Stimulated activated naive CD8-positive, alpha-beta T cell treated with anti-CD3 and anti-CD28 coated beads, Interleukin-15, amount 100 ng/mL, for 72 hours (primary cell): Measurements from ENCODE around the gene KRT3.

ENCODE experiments used
- ATAC-seq: fragments of 150-1000 bp; cut with Tn5 transposase; 2 replicates; pipeline ENCODE4 v1.10.0; 2021; ENCODE audit warnings: mild to moderate bottlenecking, moderate library complexity
- DNase-seq, 2 donors: peaks; one replicate each; pipeline ENCODE4 v3.0.0; 2021 to 2022
- H3K27ac Mint-ChIP-seq, 2 donors: one replicate each; pipeline ENCODE4 v1.8.0; 2022; ENCODE audit warnings: mild to moderate bottlenecking in 2 of 2, mixed read lengths in 2 of 2, moderate library complexity in 2 of 2
- H3K27me3 Mint-ChIP-seq: one replicate; pipeline ENCODE4 v1.8.0; 2022; ENCODE audit warnings: mixed read lengths
- H3K4me1 Mint-ChIP-seq: one replicate; pipeline ENCODE4 v1.8.0; 2022; ENCODE audit warnings: mild to moderate bottlenecking, mixed read lengths
- H3K4me3 Mint-ChIP-seq, 2 donors: one replicate each; pipeline ENCODE4 v1.8.0; 2022; ENCODE audit warnings: mild to moderate bottlenecking in 2 of 2, mixed read lengths in 2 of 2, moderate library complexity in 1 of 2
- H3K9me3 Mint-ChIP-seq, 2 donors: one replicate each; pipeline ENCODE4 v1.8.0; 2022; ENCODE audit warnings: mixed read lengths in 2 of 2

KRT3 gene

GRCh38 chr12:52795694-52796428 lies at the start of gene KRT3:
KRT3 (minus strand) TSS chr12:52796117; CDS start chr12:52796042, 75 bp downstream.
- Mint-ChIP-seq H3K4me1 (peaks cover 28% of the 10 kb centered on the region), H3K9me3 (no peaks in the 10 kb centered on the region), H3K27ac (no peak within 1 kb of the TSS), H3K4me3 (no peak within 1 kb of the TSS), H3K27me3 (peaks cover 9% of the 10 kb centered on the region)
- ATAC-seq (no peak), DNase-seq (no peak)

DNA sequence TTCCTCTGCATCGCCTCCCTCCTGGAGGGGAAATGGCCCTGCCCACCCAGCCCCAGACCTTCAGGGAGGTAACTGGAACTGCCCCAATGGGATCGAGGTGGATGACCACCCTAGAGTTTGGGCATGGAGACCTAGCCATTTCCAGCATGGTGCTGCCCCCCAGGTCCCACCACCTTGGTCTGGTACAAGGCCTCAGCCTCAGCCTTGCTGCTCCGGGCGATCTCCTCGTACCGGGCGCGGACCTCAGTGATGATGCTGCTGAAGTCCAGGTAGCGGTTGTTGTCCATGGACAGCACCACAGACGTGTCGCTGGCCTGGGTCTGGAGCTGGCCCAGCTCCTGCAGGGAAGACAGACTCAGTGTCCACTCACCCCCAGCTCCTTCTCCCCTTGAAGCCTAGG lies 48.5 kb upstream of the KRT3 start:
- H3K4me1 Mint-ChIP-seq: peaks cover 14% of the 10 kb centered on the region
- no peak for ATAC-seq
- no peak overlapping the region for H3K27ac Mint-ChIP-seq
- H3K4me3 Mint-ChIP-seq: no peak overlapping the region
- no peaks in the 10 kb centered on the region for H3K27me3 Mint-ChIP-seq
- H3K9me3 Mint-ChIP-seq: no peaks in the 10 kb centered on the region
- DNase-seq: no peak

DNA sequence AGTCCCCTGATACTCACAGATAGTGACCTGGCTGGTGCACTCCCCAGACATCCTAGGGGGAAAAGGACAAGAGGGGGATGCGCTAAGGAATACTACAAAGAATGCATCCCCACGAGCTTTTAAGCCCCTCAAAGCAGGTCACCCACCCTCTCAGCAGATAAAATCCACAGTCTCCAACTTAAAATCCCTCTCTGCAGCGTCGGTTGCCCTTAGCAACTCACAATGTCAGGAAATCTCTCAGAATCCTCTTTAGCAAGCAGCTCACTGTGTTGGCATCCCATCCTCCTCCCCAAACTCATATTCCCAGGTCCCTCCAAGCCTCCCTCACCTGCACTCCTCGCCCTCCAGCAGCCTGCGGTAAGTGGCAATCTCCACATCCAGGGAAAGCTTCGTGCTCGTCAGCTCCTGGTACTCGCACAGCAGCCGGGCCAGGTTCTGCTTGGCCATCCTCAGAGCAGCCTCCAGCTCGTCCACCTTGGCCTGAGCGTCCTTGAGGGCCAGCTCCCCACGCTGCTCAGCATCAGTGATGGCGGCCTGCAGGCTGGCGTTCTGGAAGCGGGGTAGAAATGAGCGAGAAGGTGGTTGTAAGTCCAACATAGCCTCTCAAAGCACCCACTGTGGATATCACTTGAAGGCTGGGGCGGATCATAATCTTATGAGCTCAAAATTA lies 43.7 kb upstream of the KRT3 start:
- no peak overlapping the region for H3K4me3 Mint-ChIP-seq
- no peak overlapping the region for H3K27ac Mint-ChIP-seq
- ATAC-seq: no peak
- peaks cover 53% of the 10 kb centered on the region for H3K4me1 Mint-ChIP-seq
- H3K27me3 Mint-ChIP-seq: no peaks in the 10 kb centered on the region
- DNase-seq: no peak
- H3K9me3 Mint-ChIP-seq: no peaks in the 10 kb centered on the region

- ATAC-seq (no peak), DNase-seq (no peak)
- peak overlapping the region in 1 of 2 donors; percentile 29 for H3K27ac Mint-ChIP-seq
- no peak overlapping the region for H3K4me3 Mint-ChIP-seq
- H3K27me3 Mint-ChIP-seq: no peaks in the 10 kb centered on the region
- H3K4me1 Mint-ChIP-seq: peaks cover 55% of the 10 kb centered on the region
- H3K9me3 Mint-ChIP-seq: no peaks in the 10 kb centered on the region
These were observed 42.9 kb upstream of the KRT3 start for GRCh38 chr12:52838609-52839435.

GRCh38 chr12:52837781-52838608 lies 42.1 kb upstream of the KRT3 start:
- H3K4me1 Mint-ChIP-seq: peaks cover 55% of the 10 kb centered on the region
- H3K9me3 Mint-ChIP-seq: no peaks in the 10 kb centered on the region
- DNase-seq (no peak), ATAC-seq (no peak)
- H3K27me3 Mint-ChIP-seq: no peaks in the 10 kb centered on the region
- H3K27ac Mint-ChIP-seq: peak overlapping the region; percentile 29 to 59
- H3K4me3 Mint-ChIP-seq: peak overlapping the region in 1 of 2 donors; percentile 79

- Mint-ChIP-seq H3K27ac (peak overlapping the region; percentile 63 to 99), H3K4me3 (peak overlapping the region; percentile 3 to 79), H3K4me1 (peaks cover 49% of the 10 kb centered on the region), H3K27me3 (no peaks in the 10 kb centered on the region), H3K9me3 (no peaks in the 10 kb centered on the region)
- no peak for DNase-seq
- ATAC-seq: peak; percentile 29
These were observed 41.5 kb upstream of the KRT3 start for GRCh38 chr12:52837413-52837741.

GRCh38 chr12:52836491-52837412 lies 40.8 kb upstream of the KRT3 start:
- peak overlapping the region; percentile 85 to 99 for H3K27ac Mint-ChIP-seq

GRCh38 chr12:52836042-52836466 lies 40.1 kb upstream of the KRT3 start:
- no peaks in the 10 kb centered on the region for H3K27me3 Mint-ChIP-seq
- H3K4me1 Mint-ChIP-seq: peaks cover 46% of the 10 kb centered on the region
- DNase-seq (peak; percentile 74 to 82), ATAC-seq (peak; percentile 97)
- H3K27ac Mint-ChIP-seq: peak overlapping the region; percentile 85 to 98
- H3K4me3 Mint-ChIP-seq: peak overlapping the region; percentile 33 to 79
- H3K9me3 Mint-ChIP-seq: no peaks in the 10 kb centered on the region

More at GRCh38 chr12:52836491-52837412, 40.8 kb upstream of the KRT3 start:
- Mint-ChIP-seq H3K9me3 (no peaks in the 10 kb centered on the region), H3K4me3 (peak overlapping the region; percentile 33 to 79), H3K27me3 (no peaks in the 10 kb centered on the region), H3K4me1 (peaks cover 46% of the 10 kb centered on the region)
- no peak for ATAC-seq
- peak in 1 of 2 donors; percentile 5 for DNase-seq

DNA sequence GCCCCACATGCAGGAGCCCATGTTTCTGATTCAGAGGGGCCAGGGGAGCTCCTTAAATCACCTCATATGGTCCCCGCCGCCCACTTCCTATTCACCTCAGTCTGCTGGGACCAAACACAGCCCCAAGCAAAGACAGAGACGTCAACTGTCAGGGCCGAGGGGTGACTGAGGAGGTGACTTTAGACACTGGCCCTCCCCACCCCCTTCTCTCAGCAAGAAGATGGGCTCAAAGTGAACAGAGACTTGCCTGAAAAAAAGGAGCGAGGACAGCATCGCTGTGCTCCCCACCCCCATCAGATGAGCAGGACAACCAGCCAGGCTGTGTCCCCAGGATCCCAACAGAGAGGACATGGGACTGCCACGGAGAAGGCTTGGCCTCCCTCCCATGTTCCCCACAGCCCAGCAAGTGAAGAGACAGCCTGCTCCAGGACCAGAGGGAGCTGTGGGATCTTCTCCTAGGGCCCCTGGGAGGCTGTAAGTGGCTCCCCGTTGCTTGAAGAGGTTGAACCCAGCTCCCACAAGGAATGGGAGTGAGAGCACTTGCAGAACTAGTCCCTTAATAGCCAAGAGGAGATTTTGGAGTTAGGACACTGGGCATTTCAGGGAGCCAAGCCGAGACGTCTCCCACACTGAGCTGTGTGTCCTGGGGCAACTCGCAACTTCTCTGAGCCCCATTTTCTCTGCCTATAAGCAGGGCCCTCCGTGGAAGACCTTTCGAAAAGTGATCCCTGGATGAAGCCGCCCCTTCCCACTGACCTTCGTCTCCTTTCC lies 39.5 kb upstream of the KRT3 start:
- Mint-ChIP-seq H3K4me1 (peaks cover 46% of the 10 kb centered on the region), H3K27me3 (no peaks in the 10 kb centered on the region), H3K27ac (peak overlapping the region; percentile 85 to 98), H3K4me3 (peak overlapping the region; percentile 33 to 79), H3K9me3 (no peaks in the 10 kb centered on the region)
- peak in 1 of 2 donors; percentile 23 for DNase-seq
- no peak for ATAC-seq

GRCh38 chr12:52834727-52835001 lies 38.7 kb upstream of the KRT3 start:
- H3K9me3 Mint-ChIP-seq: no peaks in the 10 kb centered on the region

GRCh38 chr12:52833922-52834726 lies 38.2 kb upstream of the KRT3 start, which contains the start of gene KRT79:
KRT79 (minus strand) TSS chr12:52834311; CDS start chr12:52834260, 51 bp downstream.
- Mint-ChIP-seq H3K9me3 (no peaks in the 10 kb centered on the region), H3K27me3 (no peaks in the 10 kb centered on the region), H3K4me3 (peak within 1 kb of the TSS in 1 of 2 donors; percentile 79), H3K4me1 (peaks cover 49% of the 10 kb centered on the region), H3K27ac (peak within 1 kb of the TSS; percentile 81 to 98)
- DNase-seq (no peak), ATAC-seq (no peak)

More at GRCh38 chr12:52834727-52835001, 38.7 kb upstream of the KRT3 start:
- Mint-ChIP-seq H3K4me3 (peak overlapping the region in 1 of 2 donors; percentile 33), H3K4me1 (peaks cover 46% of the 10 kb centered on the region), H3K27me3 (no peaks in the 10 kb centered on the region), H3K27ac (peak overlapping the region; percentile 81 to 98)
- DNase-seq (no peak), ATAC-seq (no peak)

DNA sequence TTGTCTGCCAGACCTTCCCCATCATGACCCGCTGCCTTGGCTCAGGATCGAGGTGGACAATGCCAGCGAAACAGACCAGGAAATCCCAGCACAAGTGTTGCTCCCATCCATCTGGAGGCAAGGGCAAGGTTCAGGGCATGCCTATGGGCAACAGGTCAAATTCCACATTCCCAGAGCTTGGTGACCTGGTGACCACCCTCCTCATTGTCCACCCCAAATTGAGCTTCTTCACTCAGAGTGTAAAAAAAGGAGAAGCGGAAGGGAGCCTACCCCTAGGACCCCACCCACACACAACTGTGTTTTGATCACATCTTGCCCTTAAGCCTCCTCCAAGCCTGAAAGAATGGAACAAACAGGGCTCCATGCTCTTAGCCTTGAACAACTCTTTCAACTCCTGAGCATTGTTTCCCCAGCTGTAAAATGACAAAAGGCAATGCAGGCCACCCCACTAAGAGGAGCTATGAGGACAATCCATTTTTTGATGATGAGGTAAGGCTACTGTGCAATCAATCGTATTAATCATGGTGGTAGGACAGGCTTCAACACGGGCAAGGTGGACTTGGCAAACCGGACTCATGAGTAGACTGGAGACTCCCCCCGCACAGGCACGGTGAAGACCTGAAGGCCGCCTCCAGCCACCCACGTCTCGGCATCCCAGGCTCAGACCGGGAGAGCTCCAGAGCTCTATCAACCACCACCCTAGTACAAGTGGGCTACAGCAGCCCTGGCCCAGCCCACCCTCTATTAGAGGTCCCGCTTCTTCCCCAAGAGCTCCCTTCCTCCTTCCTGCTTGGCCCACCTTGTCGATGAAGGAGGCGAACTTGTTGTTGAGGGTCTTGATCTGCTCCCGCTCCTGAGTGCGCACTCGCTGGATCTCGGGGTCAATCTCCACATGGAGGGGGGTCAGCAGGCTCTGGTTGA lies 37.3 kb upstream of the KRT3 start:
- Mint-ChIP-seq H3K27me3 (no peaks in the 10 kb centered on the region), H3K4me3 (no peak overlapping the region), H3K27ac (peak overlapping the region; percentile 27 to 43), H3K9me3 (no peaks in the 10 kb centered on the region), H3K4me1 (peaks cover 51% of the 10 kb centered on the region)
- DNase-seq (no peak), ATAC-seq (no peak)
